ENCODE results near the gene TOX2.

Gene TOX2, protein sequence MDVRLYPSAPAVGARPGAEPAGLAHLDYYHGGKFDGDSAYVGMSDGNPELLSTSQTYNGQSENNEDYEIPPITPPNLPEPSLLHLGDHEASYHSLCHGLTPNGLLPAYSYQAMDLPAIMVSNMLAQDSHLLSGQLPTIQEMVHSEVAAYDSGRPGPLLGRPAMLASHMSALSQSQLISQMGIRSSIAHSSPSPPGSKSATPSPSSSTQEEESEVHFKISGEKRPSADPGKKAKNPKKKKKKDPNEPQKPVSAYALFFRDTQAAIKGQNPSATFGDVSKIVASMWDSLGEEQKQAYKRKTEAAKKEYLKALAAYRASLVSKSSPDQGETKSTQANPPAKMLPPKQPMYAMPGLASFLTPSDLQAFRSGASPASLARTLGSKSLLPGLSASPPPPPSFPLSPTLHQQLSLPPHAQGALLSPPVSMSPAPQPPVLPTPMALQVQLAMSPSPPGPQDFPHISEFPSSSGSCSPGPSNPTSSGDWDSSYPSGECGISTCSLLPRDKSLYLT

DNA sequence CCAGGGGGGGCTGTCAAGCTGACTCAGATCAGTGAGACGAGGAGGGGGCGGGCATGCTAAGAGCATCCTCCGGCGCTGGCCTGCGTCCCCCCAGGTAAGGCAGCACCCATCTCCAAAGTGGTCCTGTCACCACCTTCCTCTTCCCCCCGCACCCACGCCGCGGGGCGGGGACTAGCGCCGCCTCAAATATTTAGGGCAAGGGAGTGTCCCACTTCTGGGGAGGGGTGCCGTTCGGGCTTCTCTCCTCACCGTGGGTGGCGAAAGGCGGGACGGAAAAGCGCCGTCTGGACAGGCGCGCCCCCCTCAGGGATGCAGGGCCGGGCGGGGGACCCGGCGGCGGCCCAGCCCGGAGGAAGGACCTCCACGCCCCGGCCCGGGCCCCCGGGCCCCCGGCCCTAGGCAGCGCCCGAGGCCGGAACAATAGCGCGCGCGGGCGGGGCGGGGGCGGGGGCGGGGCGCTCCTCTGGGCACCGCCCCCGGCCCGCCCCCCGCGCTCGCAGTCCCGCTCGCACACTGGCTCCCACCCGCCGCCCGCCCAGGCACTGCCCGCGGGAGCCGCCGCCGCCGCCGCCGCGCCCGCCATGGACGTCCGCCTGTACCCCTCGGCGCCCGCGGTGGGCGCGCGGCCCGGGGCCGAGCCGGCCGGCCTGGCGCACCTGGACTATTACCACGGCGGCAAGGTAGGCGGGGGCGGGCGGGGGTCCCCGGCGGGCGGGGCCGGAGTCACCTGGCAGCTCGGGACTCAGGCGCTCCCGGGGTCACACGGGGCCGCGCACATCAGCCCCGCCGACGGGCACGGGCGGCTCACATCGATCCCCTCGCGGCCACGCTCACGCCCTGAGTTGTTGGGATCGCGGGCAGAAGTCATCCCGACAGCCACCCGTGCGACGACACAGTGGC, at the start of gene TOX2:
TSS of gene TOX2 (plus strand) at position 542 of the 900 bp plus-strand sequence. CDS start at position 582, 40 bp downstream.
- DNase-seq: peak; percentile 46

DNA sequence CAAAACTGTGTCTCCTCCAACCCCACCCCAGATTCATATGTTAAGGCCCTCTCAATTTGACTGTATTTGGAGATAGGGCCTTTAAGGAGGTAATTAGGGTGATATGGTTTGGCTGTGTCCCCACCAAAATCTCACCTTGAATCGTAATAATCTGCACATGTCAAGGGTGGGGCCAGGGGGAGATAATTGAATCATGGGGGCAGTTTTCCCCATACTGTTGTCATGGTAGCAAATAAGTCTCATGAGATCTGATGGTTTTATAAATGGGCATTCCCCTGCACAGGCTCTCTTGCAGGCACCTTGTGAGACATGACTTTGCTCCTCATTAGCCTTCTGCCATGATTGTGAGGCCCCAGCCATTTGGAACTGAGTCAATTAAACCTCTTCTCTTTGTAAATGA, 46.6 kb upstream of the TOX2 start:
- no peak for DNase-seq

DNA sequence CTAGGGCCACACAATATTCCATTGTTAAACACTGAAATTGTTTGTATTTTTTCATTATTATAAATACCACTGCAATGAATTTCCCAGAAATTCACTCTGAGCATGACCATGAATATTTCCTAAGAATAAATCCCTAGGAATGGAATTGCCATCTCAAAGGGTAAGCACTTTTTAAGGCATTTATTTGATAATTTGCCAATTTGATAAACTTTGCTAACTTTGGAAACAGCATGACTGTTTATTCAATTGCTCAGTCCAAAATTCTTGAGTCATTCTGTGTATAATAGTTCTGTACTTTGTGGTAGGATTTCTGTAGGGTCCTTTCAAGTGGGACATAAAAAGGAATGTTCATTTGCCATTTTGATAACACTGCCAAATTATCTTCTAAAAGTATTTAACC, 44.2 kb upstream of the TOX2 start:
- no peak for DNase-seq

DNA sequence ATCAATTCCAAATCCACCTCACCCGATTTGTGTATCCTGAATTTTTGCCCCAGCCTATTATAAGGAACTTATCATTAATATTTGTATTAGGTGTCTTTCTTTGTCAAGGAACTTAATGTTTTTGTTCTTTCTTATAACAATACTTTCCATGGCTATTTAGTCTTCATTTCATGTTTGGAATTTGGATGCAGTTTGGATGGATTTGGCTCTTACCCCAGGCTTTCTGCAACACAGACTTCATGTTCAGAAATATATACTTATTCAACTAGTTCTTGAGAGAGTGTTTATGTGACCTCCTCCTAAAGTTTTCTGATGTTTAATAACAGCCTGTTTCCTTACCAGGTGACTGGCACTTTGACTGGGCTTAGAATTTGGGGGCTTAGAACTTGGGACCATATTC, 35.9 kb upstream of the TOX2 start:
- no peak for DNase-seq

DNA sequence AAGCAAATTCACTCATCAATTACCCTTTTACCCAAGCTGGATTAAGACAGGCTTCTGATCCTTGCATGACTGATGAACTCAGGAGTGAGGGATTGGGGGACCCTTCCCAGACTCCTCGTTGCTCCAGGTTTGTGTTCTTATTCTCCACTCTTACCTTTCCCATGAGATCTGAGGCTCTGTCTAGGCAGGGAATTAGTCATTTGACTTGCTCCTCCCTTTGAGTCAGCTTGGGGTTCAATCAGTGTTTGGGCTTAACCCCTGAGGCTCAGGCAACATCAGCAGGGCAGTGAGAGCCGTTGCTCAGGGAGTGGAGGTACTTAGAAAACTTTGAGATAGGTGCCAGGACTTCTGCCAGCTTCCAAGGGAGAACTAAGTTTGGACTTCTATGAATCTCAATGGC, 20.7 kb upstream of the TOX2 start:
- no peak for DNase-seq

DNA sequence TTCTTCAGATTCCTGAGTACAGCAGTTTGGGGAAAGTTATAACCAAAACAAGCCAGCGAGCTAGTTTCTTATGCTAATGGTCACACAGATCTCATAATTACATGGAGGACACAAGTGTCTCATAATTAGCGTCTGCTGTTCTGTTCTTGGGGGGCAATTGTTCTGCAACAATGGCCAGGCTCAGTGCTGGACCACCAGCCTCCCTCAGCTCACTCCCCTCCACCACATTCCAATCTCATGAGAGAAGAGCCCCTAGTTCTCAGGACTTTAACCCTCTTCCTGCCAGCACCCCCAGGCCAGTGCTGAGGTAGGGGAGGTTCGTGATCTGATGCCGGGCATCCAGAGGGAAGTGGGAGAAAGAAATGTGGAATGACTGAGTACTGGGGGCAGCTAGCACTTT, 20.2 kb upstream of the TOX2 start:
- DNase-seq: no peak

DNA sequence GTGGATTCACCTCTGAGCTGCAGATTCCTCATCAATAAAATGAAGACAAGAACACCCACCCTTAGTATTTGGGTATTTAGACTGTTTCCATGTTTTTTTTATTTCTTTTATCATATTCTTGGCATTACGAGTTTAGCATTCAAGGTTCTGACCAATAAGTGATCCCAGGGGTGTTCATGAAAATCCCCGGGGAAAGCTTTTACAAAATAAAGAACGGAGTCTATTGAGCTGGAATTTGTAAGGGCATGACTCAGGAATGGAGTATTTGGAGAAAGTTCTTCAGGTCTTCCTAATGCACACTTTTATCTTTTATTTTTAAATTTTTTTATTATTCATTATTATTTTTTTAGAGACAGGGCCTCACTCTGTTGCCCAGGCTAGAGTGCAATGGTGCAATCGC, 19.4 kb upstream of the TOX2 start:
- no peak for DNase-seq

DNA sequence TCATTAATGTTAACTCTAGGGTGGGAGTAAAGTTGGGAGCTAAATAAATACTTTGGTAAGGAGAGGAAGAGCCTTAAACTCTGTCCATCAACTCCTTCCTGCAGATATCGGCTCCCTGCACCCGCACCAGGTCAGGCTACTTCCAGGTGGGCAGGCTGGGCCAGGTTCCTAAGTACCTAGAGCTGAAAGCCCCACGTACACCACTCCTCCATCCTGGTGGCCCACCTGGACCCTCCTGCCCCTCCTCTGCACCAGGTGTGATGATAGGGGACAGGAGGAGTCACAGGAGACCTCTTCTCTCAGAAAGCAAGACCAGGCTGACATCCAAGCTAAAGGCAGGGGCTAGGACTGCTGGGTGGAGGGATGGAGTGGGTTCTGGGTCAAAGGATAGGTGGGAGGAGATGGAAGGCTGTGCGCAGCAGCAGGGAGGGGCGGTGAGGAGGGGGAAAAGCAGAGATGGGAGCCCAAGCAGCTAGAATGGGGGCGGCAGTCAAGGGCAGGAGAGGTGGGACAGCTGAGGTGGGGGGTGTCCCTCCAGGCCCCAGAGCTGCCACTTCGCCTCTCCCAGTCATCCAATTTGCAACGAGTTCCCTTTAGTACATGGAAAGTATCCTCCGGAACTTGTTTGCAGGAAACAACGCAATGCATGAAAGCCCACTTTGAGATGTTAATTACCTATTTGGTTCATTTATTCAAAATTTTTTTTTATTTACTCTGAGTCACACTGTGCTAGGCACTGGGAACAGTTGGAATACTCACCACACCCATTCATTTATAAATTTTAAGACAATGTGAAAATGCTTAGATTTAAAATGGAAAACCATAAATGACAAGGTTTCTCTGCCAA, 15.2 kb upstream of the TOX2 start:
- no peak for DNase-seq

DNA sequence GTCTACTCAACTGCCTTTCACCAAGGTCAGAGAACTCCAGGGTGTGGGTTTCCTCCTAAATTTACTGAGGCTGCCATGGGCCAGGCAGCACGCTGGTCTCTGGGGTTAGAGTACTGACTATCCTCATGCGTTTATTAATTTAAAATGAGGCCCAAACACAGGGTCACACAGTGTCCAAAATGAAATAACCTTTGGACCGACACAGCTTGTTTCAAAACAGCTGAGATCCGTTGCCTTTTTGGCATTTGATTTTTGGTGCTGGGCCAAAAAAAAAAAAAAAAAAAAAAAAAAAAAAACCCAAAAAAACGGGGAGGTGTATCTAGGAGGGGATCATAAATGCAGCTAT, 14.6 kb upstream of the TOX2 start:
- DNase-seq: no peak

DNA sequence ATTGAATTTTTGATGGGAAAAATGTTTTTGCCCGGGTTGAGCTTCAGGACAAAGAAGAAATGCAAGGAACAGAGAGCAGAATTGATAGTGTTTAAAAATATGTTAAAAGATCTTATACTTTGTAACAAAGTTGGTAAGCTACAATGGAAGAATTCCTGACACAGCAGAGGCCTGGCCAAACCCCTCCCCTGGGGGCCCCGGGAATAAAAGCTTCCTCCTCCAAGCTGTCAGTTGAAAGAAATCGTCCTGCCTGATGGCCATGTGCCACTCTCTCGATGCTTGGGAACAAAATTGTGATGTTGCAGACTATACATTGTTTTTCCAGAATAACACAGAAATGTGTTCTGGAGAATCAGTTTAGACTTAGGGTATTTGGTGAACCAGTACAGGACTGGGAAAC, 14.2 kb upstream of the TOX2 start:
- DNase-seq: no peak

DNA sequence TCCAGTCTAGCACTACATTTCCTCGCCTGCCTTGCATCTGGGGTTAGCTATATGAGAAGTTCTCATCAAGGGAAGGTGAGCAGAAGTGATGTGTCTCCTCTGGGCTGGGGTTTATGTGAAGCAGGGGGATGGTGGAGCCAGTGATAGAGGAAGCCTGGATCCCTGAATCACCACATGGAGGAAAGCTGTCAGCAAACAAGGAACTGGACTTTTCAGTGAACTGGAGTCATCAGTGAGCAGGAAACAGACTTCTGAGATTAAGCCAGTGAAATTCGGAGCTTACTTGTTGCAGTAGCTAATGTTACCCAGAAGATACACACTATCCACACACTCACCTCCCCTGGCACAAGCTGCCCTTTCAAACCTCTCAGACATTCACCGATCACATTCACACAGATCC, 13.4 kb upstream of the TOX2 start:
- no peak for DNase-seq

DNA sequence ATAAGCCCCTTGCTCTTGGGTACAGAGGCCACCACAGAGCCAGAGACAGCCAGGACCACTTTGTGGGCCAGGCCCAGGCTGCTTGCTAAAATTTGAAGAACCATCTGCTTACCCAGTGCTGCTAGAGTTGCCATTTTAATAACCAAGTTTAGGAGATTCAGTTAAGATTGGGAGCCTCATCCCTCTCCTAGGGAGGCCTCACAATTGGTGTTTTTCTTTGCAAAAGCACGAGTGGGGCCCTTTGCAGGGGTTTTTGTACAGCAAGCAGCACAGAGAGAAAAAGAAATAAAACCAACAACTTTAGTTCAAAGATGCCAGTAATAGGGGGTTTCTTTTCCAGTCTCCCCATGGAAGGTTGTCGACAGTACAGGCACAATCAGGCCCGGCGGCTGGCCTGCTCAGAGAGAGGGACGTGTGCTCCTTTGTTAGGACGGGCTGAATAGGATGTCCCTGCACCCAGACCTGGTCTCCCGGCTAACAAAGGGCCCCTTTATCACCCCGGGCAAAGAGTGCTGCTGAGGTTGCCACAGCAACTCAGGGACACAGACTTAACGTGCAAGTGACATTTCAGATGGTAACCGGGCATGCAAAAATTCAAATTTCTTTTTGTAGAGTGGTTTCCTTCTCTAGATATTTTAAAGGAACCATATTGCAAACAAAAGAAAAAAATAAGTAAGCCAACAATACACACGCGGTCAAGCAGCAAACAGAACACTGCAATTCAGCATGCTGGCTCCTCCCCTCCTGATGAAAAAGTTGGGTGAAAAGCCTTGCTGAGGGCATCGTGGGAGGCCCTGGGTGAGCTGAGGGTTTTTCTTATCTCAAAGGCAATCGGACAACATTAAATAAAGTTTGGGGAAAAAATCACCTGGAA, 10.5 kb upstream of the TOX2 start:
- DNase-seq: no peak

DNA sequence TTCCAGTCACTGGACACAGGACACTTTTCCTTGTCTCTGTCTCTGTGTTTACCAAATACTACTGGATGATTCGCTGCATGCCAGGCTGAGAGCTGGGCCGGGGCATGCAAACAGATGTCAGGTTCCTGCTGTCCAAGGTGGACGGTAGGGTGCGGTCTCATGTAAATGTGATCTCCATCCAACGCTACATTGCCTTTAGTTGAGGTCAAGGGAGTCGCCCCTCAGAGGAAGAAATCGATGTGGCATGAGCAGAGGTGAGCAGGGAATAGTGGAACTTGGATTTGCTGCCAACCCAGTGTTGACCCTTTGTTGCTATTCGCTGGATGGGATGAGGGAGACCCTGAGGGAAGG, 9.8 kb upstream of the TOX2 start:
- DNase-seq: no peak

DNA sequence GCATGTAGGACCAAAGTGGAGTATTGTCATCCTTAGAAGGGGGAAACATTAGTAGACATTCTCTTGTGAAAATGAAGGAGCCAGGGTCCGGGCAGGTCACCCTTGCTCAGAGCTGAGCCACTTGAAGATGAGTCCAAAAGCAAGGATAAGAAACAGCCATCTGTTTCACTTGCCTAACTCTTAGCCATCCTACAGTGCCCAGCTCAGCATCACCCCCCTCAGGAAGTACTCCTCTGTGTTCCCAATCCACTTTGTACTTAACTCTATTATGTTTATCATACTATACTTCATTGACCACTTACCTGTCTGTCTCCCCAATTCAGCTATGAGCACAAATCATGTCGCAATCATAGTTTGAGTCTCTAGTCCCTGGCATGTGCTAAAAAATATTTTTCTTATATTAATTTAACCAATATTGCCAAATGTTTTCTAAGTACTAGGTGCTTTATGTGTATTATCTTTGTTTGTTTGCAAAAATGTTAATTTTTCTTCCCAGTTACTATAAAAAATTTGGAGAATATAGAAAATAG, 8.1 kb upstream of the TOX2 start:
- DNase-seq: no peak

DNA sequence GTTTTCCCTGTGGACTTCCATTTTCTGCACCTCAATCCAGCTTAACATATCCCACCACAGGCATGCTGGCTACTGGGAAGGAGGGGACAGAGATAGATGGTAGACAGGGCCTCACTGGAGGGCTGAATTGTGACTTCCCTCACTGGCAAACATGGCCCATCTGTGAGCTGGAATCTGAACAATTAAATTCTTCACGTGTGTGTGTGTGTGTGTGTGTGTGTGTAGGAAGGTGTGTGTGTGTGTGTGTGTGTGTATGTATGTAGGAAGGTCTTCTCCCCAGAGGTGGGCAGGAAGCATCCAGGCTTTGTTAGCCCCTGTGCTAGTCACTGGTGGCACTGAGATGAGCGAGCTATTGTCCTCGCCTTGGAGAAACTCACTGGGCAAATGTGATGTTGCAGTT, 5.4 kb upstream of the TOX2 start:
- DNase-seq: no peak

DNA sequence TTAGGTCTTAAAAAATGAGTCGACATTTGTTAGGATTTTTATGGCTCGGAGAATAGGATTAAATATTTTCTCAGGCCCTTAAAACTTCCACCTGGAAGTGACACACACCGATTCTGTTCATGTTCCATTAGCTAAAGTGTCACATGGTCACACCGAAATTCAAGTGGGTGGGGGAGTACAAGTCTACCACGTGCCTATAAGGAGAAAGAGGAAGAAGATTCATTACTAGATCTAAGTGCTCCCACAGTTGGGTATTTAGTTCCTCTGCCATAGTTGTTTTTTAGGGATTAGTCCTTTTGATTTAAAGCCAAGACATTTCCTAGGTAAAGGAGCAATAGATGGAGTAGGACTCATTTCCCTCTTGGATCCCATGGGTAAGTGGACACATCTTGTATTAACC, 4.9 kb upstream of the TOX2 start:
- DNase-seq: no peak

DNA sequence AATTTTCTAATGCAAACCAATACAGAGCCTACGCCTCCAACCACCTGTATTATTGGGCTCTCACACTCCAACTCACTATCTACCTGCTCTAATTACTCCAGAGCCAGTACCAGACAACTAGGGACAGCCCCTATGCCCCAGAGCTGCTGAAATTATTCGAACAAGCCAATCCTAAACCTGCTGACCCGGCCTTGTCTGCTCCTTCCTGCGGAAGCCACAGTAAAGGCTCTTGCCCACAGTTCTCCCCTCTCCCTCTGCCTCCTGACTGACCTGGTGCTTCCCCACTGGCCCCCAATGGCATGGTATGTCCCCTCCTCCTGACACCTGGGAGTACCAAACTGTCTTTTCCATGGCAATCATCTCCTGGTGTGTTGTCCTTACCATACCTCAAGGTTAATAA, 4.1 kb upstream of the TOX2 start:
- DNase-seq: no peak

DNA sequence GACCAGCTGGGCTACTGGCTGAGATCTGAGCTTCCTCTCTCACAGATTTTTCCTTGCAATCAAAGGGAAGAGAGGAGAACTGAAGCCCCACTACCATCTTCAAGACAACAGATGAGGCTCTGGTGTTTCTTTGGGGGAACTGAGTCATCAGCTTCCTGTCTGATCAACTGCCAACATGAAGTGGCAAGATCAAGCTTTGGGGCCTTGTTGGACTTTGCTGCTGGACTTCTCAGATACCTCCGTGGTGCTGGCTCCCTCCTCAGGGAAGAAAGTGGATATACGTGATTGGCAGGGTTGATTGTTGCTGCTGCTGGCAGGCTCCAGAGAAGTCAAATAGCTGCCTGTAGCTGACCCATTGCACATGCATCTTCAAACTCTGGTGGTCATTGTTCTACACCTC, 3.6 kb upstream of the TOX2 start:
- no peak for DNase-seq

DNA sequence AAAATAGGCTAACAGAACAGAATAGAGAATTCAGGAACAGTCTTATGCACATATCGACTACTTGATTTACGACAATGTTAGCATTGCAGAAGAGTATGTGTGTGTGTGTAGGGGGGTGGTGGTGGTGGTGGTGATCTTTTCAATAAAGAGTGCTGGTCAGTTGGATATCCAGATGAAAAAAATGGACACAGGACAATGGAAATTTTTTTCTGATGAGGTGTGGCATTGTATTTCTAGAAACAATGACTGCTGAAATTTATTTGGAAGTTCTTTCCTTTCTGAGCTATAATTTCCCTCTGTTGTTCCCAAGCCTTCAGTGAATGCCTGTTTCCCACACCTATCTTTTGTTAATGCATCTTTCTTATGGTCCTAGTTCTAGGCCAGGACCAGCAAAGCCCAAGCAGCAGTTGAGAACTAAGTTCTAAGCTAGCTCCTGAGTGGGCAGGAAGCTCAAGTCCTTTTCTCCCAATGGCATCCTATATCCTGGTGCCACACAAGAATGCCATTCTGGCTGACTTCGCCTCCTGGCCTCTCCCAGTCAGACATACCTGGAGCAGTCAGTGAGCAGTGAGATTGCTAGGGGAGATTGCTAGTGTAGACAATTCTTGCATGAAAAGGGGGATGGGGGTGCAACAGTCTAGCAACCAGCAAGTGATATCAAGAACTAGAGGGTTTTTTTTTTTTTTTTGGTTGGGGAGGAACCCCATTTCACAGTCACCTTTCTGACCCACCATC, 1.2 kb upstream of the TOX2 start:
- no peak for DNase-seq

DNA sequence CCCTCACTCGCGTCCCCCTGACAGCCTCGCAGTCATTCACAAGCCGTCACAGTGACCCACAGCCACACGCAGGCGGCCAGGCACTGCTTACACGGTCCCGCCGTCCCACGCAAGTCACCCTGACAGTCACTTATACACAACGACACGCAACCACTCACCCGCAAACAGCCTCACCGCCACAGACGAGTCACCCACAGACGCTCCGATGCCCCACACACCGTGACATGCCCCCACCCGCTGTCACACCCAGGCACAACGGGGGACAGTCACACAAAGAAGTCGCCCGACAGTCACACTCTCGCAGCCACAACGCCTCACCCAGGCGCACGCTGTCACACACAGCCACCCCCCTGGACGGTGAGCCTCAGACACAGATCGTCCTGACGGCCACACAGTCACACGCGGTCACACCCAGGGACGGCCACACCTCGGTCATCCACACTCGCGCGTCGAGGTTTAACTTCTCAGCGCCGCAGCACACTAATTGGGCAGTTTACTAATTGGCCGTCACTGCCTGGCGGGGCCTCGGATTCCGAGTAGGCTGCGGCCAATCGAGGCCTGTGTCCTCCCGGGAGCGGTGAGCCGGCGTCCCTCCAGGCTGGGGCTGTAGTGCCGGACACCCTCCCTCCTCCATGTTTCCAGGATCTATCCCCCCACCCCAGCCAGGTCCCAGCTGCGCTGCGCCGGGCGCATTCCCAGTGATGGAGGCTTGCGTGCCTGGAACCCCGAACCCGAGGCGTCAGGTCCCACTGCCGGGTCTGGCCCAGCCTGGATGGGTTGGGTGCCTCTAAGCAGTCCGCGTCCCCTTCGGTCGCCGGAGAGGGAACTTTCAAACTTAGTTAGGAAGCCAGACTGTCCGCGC, 790 bp downstream of the TOX2 start:
- peak; percentile 36 for DNase-seq

Measured in CD4-positive, alpha-beta T cell treated with Interleukin-21 for 1 hour (primary cell).